ENCODE results near the gene GAS5.
"Not testable (repeated sequence)": the region's sequence is repeated elsewhere in the genome, so short reads cannot be mapped to it uniquely, and the experiment has no call there.

GRCh38 chr1:173881117-173881516 is 13.3 kb upstream of the GAS5 start:
- not testable (repeated sequence) for TF ChIP-seq CTCF (IDR thresholded peaks at IDR 0.05; ENCODE audit: low read length); EZH2 (IDR thresholded peaks at IDR 0.05; ENCODE audit: borderline replicate concordance, low read length)
